HG03558 (cell line): ENCODE results near the gene TMEM30A.

Experiments used
- ATAC-seq: cut with Tn5 transposase; IDR thresholded peaks from one replicate; pipeline ENCODE4 v1.9.1; 2021; ENCODE audit warnings: moderate number of reproducible peaks; ENCODE audit not compliant: unreplicated experiment; ENCODE audit errors: extremely low read depth

Gene TMEM30A

DNA sequence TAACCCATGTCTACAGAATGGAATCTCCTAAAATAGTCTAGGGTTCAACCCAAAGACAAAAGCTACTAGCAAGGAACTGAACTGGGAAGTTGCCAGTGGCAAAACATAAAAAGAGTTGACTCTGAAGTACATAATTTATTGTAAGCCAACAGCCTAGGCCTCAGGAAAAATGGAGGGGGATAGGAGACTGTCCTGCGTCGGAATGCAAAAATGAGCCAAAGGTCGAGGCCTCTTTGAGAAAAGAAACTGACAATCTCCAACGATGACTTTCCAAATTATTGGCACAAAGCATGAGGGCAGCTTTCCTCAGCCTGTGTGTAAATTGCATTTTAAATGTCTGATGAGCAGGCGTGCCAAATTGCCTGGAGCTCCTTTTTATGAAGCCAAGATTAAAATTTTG, 80.9 kb downstream of the TMEM30A start:
- no peak for ATAC-seq
